GM12801 (cell line): ENCODE data around the gene CBR3.

Experiments used
- CTCF ChIP-seq: IDR thresholded peaks from one replicate; pipeline ENCODE4 v1.5.1; 2011; ENCODE audit warnings: control low read depth; ENCODE audit not compliant: insufficient read length; ENCODE audit errors: extremely low read depth

Gene CBR3

DNA sequence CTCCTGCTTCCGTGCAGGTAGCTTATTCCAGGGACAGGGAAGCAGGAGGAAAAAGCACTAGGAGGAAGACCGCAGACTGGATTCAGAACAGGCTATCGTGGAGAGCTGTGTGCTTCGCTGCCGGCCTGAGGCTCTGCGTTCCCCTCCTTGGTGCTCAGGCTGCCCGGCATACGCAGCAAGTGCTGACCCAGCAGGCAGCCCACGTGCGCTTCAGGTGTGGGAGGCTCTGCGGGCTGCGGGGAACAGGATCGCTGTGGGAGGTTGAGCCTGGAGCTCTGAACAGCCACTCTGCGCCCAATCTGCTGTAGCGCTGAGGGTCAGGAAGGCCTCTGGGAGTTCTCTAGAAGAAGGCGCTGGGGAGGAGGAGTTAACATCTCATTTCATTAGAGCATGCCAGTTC lies 49.7 kb downstream of the CBR3 start:
- TF ChIP-seq CTCF = no peak

GRCh38 chr21:36185523-36185922 lies 50.6 kb downstream of the CBR3 start:
- TF ChIP-seq CTCF = no peak

DNA sequence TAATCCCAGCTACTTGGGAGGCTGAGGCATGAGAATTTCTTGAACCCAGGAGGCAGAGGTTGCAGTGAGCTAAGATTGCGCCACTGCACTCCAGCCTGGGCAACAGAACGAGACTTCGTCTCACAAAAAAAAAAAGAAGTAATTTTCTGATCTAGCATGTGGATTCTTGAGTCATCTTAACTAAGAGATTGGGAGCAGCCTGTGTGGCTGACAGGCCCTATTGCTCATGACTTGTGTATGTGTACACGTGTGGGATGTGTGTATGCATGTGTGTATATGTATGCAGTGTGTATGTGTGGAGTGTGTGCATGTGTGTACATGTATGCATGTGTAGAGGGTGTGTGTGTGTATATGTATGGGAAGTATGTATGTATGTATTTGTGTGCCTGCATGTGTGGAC lies 51.2 kb downstream of the CBR3 start:
- TF ChIP-seq CTCF = no peak

DNA sequence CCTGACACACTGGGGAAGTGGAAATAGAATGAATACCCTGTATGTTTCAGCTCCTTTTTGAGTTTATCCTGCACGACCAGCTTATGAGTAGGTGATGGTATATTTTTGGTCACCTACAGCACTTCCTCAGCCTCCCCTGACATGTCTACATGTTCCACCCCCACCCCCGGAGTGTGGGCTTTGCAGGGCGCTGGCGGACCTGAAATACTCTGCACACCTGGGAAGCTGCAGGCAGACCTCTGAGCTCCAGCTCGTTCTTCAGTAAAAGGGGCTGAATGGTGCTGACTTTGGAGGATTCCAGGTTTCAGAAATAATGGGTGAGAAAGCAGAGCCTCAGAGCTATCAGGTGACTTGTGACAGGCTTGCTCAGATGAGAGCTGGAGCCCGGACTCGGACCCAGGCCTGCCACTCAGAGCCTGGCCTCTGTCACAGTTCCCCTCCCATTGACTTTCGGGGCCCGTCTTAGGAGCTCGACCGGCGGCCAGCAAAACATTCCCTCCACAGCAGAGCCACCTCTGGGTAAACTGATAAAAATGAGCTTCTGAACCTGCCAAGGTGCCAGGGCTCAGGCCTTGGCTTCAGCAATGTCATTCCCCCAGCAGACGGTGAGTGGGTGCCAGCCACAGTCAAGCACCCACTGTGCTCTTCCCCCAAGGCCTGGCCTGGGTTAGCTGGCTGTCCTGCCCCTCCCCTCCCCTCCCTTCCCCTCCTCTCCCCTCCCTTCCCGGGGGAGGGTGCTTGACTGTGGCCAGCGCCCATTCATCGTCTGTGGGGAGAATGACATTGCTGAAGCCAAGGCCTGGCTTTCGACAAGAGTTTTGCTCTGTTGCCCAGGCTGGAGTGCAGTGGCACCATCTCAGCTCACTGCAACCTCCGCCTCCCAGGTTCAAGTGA lies 51.9 kb downstream of the CBR3 start:
- no peak for TF ChIP-seq CTCF

DNA sequence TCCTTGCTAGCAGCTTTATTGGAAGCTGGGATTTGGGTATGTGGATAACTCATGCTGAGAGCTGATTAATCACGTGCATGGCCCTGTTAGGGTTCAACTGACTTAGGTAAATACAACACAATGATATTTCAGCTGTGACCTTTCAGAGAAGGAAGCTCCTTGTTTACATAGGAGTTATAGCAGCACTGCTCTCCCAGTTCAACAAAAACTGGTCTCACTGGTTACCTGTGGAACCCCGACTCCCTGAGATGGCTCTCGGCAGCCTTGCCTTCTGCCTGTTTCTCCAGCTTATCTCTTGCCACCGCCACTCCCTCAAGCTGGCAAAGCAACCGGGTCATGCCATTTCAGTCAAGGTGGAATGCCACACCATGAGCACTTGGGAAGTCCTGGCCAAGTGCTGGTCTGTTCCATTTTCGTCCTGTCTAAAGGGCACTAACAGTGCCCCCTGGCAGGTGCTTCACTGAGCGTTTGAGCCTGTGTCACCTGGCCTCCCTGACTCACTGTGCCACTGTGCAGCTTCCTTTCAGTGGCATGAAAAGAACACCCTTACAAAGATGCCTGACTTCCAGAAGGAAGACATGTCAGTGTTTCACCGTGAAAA lies 53.3 kb downstream of the CBR3 start:
- no peak for TF ChIP-seq CTCF

GRCh38 chr21:36188937-36189336 lies 54.1 kb downstream of the CBR3 start:
- no peak for TF ChIP-seq CTCF

- no peak for TF ChIP-seq CTCF
Measured at GRCh38 chr21:36190736-36191135, 55.9 kb downstream of the CBR3 start.
